Fibroblast of lung (primary cell): ENCODE results near the gene COMT. TPM values are rescaled to one million over a fixed set of nuclear protein-coding genes. Genes with fewer than 3 reads are reported as not detected.

ENCODE experiments used
- DNase-seq, 2 donors: peaks; one replicate each; pipeline versions ENCODE4 v3.0.0 to v3.0.0-alpha.2; 2010; ENCODE audit warnings: low read depth in 2 of 2
- H2AFZ ChIP-seq: 2 replicates; pipeline ENCODE4 v1.5.1; 2012; ENCODE audit warnings: low read length, control low read depth, inconsistent platforms
- H3K27ac ChIP-seq: 2 replicates; pipeline ENCODE4 v1.5.1; 2011; ENCODE audit warnings: low read length, control low read depth; ENCODE audit not compliant: insufficient read depth
- H3K27me3 ChIP-seq: 2 replicates; pipeline ENCODE4 v1.5.1; 2011; ENCODE audit warnings: mild to moderate bottlenecking, low read length; ENCODE audit not compliant: control insufficient read depth, insufficient read depth
- H3K36me3 ChIP-seq: 2 replicates; pipeline ENCODE4 v1.5.1; 2011; ENCODE audit warnings: low read length; ENCODE audit not compliant: control insufficient read depth, insufficient read depth
- H3K4me1 ChIP-seq: 2 replicates; pipeline ENCODE4 v1.5.1; 2011; ENCODE audit warnings: low read length; ENCODE audit not compliant: control insufficient read depth, insufficient read depth; ENCODE audit errors: extremely low read depth
- H3K4me2 ChIP-seq: 2 replicates; pipeline ENCODE4 v1.5.1; 2011; ENCODE audit warnings: low read length, control low read depth; ENCODE audit not compliant: insufficient read depth; ENCODE audit errors: extremely low read depth
- H3K4me3 ChIP-seq, 4 experiments: fragments of 200-600 bp in 1 of 4; sonication (generic) in 1 of 4; replicated peaks in 1 of 4; 2 replicates each; pipeline ENCODE4 v1.5.1; 2011 to 2016; ENCODE audit warnings: low read length in 4 of 4, low read depth in 3 of 4, mild to moderate bottlenecking in 3 of 4, control low read depth in 2 of 4, inconsistent platforms in 1 of 4, mixed read lengths in 1 of 4; ENCODE audit not compliant: insufficient read depth in 1 of 4; ENCODE audit errors: control extremely low read depth in 1 of 4
- H3K79me2 ChIP-seq: 2 replicates; pipeline ENCODE4 v1.5.1; 2012; ENCODE audit warnings: mild to moderate bottlenecking, low read length, inconsistent platforms; ENCODE audit not compliant: control insufficient read depth, insufficient read depth
- H3K9ac ChIP-seq: 2 replicates; pipeline ENCODE4 v1.5.1; 2011; ENCODE audit warnings: mild to moderate bottlenecking, low read length, control low read depth; ENCODE audit not compliant: insufficient read depth
- H3K9me3 ChIP-seq: 2 replicates; pipeline ENCODE4 v1.5.1; 2012; ENCODE audit warnings: low read depth, low read length; ENCODE audit not compliant: control insufficient read depth, insufficient read depth
- H4K20me1 ChIP-seq: 2 replicates; pipeline ENCODE4 v1.5.1; 2011; ENCODE audit warnings: low read length; ENCODE audit not compliant: control insufficient read depth, insufficient read depth; ENCODE audit errors: extremely low read depth
- EZH2 ChIP-seq: IDR thresholded peaks from 2 replicates; pipeline ENCODE4 v1.5.1; 2012; ENCODE audit warnings: low read length, control low read depth, mild to moderate bottlenecking; ENCODE audit errors: missing control alignments
- polyA plus RNA-seq, 2 donors: library from polyadenylated mRNA; depleted of rRNA in 1 of 2; stranded (reverse) in 1 of 2; unstranded in 1 of 2; fragments of >200 nt; gene quantifications; 2 replicates each; pipeline ENCODE4 v1.2.1, GENCODE V29; 2011 to 2012; ENCODE audit warnings: missing spikeins in 1 of 2
- total RNA-seq: library from RNA; depleted of rRNA; stranded (reverse); fragments of >200 nt; gene quantifications from 2 replicates; pipeline ENCODE4 v1.2.1, GENCODE V29; 2014
- TF ChIP-seq, protein P1 (sequence below), 2 donors: IDR thresholded peaks in 1 of 2; conservative IDR thresholded peaks in 1 of 2; 1 replicate in 1 of 2; 2 replicates in 1 of 2; pipeline ENCODE4 v1.5.1; 2011 to 2012; ENCODE audit warnings: low read length in 2 of 2, control low read depth in 1 of 2, inconsistent platforms in 1 of 2, low read depth in 1 of 2, mild to moderate bottlenecking in 1 of 2

Gene COMT
- total and polyA plus RNA-seq, 2 donors (not counting 1 experiment from before 2014, with no cell fraction given), result 208 to 305 TPM

DNA sequence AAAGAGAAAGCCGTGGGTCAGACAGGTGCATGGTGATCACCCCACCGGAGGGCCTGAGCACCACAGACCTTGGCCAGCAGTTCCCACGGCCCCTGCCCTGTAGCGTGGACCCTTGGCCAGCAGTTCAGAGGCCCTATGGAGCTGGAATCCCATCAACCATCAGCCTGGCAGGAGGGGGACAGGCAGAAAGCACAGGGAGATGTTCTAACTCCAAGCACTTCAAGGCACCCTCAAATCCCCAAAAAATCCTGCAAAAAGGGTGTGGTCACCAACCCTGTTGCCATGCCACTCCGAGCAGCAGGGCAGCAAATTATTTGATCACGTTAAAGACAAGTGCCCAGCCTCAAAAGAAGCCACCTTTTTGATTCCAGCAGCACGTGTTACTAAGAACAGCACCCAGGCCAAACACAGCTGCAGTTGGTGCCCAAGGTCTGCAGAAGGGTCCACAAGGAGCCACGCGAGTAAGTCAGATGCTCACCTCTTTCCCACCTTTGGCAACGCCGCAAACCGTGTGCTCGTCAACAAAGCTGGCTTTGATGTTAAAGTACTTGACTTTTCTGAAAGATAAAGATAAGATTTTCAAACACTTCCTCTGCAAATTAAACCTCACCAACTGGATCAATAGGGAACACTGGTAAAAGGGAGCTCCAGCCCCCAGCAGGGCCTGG, 26.2 kb upstream of the COMT start:
- DNase-seq, result no peak
- Histone ChIP-seq H3K4me1 (no peaks in the 10 kb centered on the region), H3K36me3 (peaks cover 8% of the 10 kb centered on the region)

DNA sequence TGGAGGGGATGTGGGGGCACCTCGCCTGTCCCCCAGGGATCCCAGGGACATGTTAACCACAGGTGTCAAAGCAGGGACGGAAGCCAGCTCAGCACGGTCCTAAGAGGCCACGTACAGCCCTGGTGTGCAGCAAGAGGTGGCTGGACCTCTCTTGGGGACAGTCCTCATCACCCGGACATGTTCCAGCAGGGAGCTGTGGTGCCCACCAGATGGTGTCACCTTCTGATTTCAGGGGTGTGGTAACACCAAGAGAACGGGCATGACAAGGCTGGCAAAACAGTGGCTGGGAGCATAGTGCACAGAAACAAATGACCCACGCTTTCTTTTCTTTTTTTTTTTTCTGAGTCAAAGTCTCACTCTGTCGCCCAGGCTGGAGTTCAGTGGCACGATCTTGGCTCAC, 25.6 kb upstream of the COMT start:
- TF ChIP-seq EZH2, result no peak
- TF ChIP-seq, protein P1, sequence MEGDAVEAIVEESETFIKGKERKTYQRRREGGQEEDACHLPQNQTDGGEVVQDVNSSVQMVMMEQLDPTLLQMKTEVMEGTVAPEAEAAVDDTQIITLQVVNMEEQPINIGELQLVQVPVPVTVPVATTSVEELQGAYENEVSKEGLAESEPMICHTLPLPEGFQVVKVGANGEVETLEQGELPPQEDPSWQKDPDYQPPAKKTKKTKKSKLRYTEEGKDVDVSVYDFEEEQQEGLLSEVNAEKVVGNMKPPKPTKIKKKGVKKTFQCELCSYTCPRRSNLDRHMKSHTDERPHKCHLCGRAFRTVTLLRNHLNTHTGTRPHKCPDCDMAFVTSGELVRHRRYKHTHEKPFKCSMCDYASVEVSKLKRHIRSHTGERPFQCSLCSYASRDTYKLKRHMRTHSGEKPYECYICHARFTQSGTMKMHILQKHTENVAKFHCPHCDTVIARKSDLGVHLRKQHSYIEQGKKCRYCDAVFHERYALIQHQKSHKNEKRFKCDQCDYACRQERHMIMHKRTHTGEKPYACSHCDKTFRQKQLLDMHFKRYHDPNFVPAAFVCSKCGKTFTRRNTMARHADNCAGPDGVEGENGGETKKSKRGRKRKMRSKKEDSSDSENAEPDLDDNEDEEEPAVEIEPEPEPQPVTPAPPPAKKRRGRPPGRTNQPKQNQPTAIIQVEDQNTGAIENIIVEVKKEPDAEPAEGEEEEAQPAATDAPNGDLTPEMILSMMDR (conservative IDR thresholded peaks at IDR 0.05 in 1 of 2, IDR thresholded peaks at IDR 0.05 in 1 of 2; ENCODE audit: low read depth in 1 of 2, low read length in 2 of 2), result no peak

More for the DNA sequence above, 26.2 kb upstream of the COMT start:
- TF ChIP-seq, protein P1 (conservative IDR thresholded peaks at IDR 0.05 in 1 of 2, IDR thresholded peaks at IDR 0.05 in 1 of 2; ENCODE audit: low read depth in 1 of 2, low read length in 2 of 2), result no peak
- TF ChIP-seq EZH2, result no peak
- Histone ChIP-seq H3K4me2 (no peak overlapping the region), H4K20me1 (no peaks in the 10 kb centered on the region), H3K27me3 (no peaks in the 10 kb centered on the region), H3K4me3 (no peak overlapping the region), H2AFZ (no peak overlapping the region), H3K27ac (no peak overlapping the region), H3K79me2 (no peaks in the 10 kb centered on the region), H3K9ac (no peak overlapping the region), H3K9me3 (no peaks in the 10 kb centered on the region)

DNA sequence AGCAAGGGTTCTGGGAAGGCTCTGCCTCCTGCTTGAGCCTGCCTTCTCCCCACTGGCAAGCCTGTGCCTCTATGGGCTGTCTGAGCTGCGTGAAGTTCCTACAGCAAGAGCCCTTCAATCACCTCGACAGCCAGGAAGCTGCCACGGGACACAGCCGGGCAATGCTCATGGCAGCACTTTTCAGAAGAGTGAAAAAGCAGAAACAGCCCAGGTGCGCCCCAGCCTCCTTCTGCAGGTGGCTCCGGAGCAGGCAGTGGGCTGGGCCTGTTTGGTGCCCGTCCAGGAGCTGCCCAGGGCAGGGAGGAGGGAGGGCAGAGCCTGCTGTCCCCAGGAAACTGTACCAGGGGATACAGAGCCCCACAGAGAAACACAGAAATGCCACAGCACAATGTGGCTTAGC, 24.6 kb upstream of the COMT start:
- Histone ChIP-seq H3K9ac (no peak overlapping the region), H3K4me1 (no peaks in the 10 kb centered on the region), H2AFZ (no peak overlapping the region), H3K27ac (no peak overlapping the region), H4K20me1 (no peaks in the 10 kb centered on the region), H3K79me2 (no peaks in the 10 kb centered on the region), H3K9me3 (no peaks in the 10 kb centered on the region), H3K36me3 (peaks cover 8% of the 10 kb centered on the region), H3K4me3 (no peak overlapping the region), H3K4me2 (no peak overlapping the region), H3K27me3 (no peaks in the 10 kb centered on the region)
- TF ChIP-seq EZH2, result no peak
- TF ChIP-seq, protein P1 (conservative IDR thresholded peaks at IDR 0.05 in 1 of 2, IDR thresholded peaks at IDR 0.05 in 1 of 2; ENCODE audit: low read depth in 1 of 2, low read length in 2 of 2), result no peak
- DNase-seq, result no peak

More for the DNA sequence above, 25.6 kb upstream of the COMT start:
- H3K4me1 ChIP-seq, result no peaks in the 10 kb centered on the region
- no peaks in the 10 kb centered on the region for H3K27me3 ChIP-seq
- H3K27ac ChIP-seq, result no peak overlapping the region
- no peaks in the 10 kb centered on the region for H4K20me1 ChIP-seq
- H3K79me2 ChIP-seq, result no peaks in the 10 kb centered on the region
- H3K4me2 ChIP-seq, result no peak overlapping the region
- H3K9me3 ChIP-seq, result no peaks in the 10 kb centered on the region
- H3K9ac ChIP-seq, result no peak overlapping the region
- DNase-seq, result no peak
- no peak overlapping the region for H2AFZ ChIP-seq
- H3K4me3 ChIP-seq, result no peak overlapping the region
- peaks cover 8% of the 10 kb centered on the region for H3K36me3 ChIP-seq
